GM23338 (cell line): ENCODE results near the gene PAQR6. TPM values are rescaled to one million over a fixed set of nuclear protein-coding genes. Genes with fewer than 3 reads are reported as not detected.
A peak's percentile ranks its signal among the peaks of the same experiment; 100 is the strongest.

ENCODE experiments used
- ATAC-seq: fragments of 200-7000 bp; cut with Tn5 transposase; 3 replicates; pipeline ENCODE4 v1.9.1; 2020
- DNase-seq: peaks from one replicate; pipeline ENCODE4 v3.0.0-alpha.2; 2015; ENCODE audit warnings: low spot score
- H2AFZ ChIP-seq: fragments of 200-600 bp; sonication (generic); 2 replicates; pipeline ENCODE4 v1.8.0; 2016; ENCODE audit warnings: antibody characterized with exemption, mild to moderate bottlenecking, moderate library complexity
- H3F3A ChIP-seq: fragments of 200-600 bp; sonication (generic); replicated peaks from 2 replicates; pipeline ENCODE4 v1.8.0; 2017; ENCODE audit warnings: antibody characterized with exemption, mixed run types, low read depth
- H3K27ac ChIP-seq: fragments of 200-600 bp; sonication (generic); 2 replicates; pipeline ENCODE4 v1.6.1; 2016; ENCODE audit warnings: low read depth
- H3K27me3 ChIP-seq: fragments of 200-600 bp; sonication (generic); 2 replicates; pipeline ENCODE4 v1.8.0; 2016; ENCODE audit warnings: mild to moderate bottlenecking, mixed run types, moderate library complexity; ENCODE audit not compliant: insufficient read depth
- H3K36me3 ChIP-seq: fragments of 200-600 bp; sonication (generic); 2 replicates; pipeline ENCODE4 v1.8.0; 2016; ENCODE audit warnings: mild to moderate bottlenecking; ENCODE audit not compliant: insufficient read depth
- H3K4me1 ChIP-seq: fragments of 200-600 bp; sonication (generic); 2 replicates; pipeline ENCODE4 v1.8.0; 2016; ENCODE audit warnings: mild to moderate bottlenecking, moderate library complexity; ENCODE audit not compliant: insufficient read depth
- H3K4me2 ChIP-seq: fragments of 200-600 bp; sonication (generic); 2 replicates; pipeline ENCODE4 v1.7.1; 2017; ENCODE audit warnings: mixed run types
- H3K4me3 ChIP-seq: fragments of 200-600 bp; sonication (generic); 2 replicates; pipeline ENCODE4 v1.6.1; 2016; ENCODE audit warnings: mixed run types
- H3K79me2 ChIP-seq: fragments of 200-600 bp; sonication (generic); replicated peaks from 2 replicates; pipeline ENCODE4 v1.8.0; 2017; ENCODE audit warnings: mild to moderate bottlenecking; ENCODE audit not compliant: insufficient read depth
- H3K9me2 ChIP-seq: fragments of 200-600 bp; sonication (generic); 2 replicates; pipeline ENCODE4 v1.8.0; 2017; ENCODE audit not compliant: insufficient read depth
- H4K20me1 ChIP-seq: fragments of 200-600 bp; sonication (generic); replicated peaks from 2 replicates; pipeline ENCODE4 v1.8.0; 2017; ENCODE audit warnings: mild to moderate bottlenecking; ENCODE audit not compliant: insufficient read depth
- H3K27ac Mint-ChIP-seq: 2 replicates; pipeline ENCODE4 v1.8.0; 2020; ENCODE audit warnings: inconsistent platforms, mild to moderate bottlenecking, moderate library complexity, mixed read lengths
- H3K27me3 Mint-ChIP-seq: 3 replicates; pipeline ENCODE4 v1.8.0; 2022; ENCODE audit warnings: low read depth, mild to moderate bottlenecking, moderate library complexity, mixed read lengths, inconsistent platforms; ENCODE audit not compliant: insufficient read depth, poor library complexity
- H3K36me3 Mint-ChIP-seq: 3 replicates; pipeline ENCODE4 v1.8.0; 2021; ENCODE audit warnings: low read depth, mild to moderate bottlenecking, inconsistent platforms, moderate library complexity, mixed read lengths
- H3K4me1 Mint-ChIP-seq: 3 replicates; pipeline ENCODE4 v1.8.0; 2020; ENCODE audit warnings: mild to moderate bottlenecking, inconsistent platforms, mixed read lengths
- H3K4me3 Mint-ChIP-seq: 3 replicates; pipeline ENCODE4 v1.8.0; 2021; ENCODE audit warnings: moderate library complexity, mild to moderate bottlenecking, inconsistent platforms, mixed read lengths
- H3K9me3 Mint-ChIP-seq: 3 replicates; pipeline ENCODE4 v1.8.0; 2020; ENCODE audit warnings: moderate library complexity, mild to moderate bottlenecking, inconsistent platforms, mixed read lengths
- CREB1 ChIP-seq: fragments of 250-450 bp; sonication (Bioruptor Pico); IDR thresholded peaks from 2 replicates; pipeline ENCODE4 v1.5.0; 2020; ENCODE audit warnings: low read depth, mild to moderate bottlenecking, moderate library complexity
- EZH2 ChIP-seq: fragments of 200-600 bp; sonication (generic); IDR thresholded peaks from one replicate; pipeline ENCODE4 v1.8.0; 2017; ENCODE audit warnings: antibody characterized with exemption, mild to moderate bottlenecking, low read depth; ENCODE audit not compliant: unreplicated experiment
- EZH2phosphoT487 ChIP-seq: fragments of 200-600 bp; sonication (generic); IDR thresholded peaks from one replicate; pipeline ENCODE4 v1.8.1; 2018; ENCODE audit warnings: antibody characterized with exemption; ENCODE audit not compliant: unreplicated experiment
- JUNB ChIP-seq: IDR thresholded peaks from one replicate; pipeline ENCODE4 v1.6.1; 2016; ENCODE audit warnings: antibody characterized with exemption; ENCODE audit not compliant: unreplicated experiment
- NANOG ChIP-seq: IDR thresholded peaks from 2 replicates; pipeline ENCODE4 v1.6.1; 2016; ENCODE audit warnings: antibody characterized with exemption, borderline replicate concordance
- POLR2AphosphoS5 ChIP-seq: IDR thresholded peaks from 2 replicates; pipeline ENCODE4 v1.6.1; 2016; ENCODE audit warnings: antibody characterized with exemption, low read depth
- STAT1 ChIP-seq: IDR thresholded peaks from one replicate; pipeline ENCODE4 v1.6.1; 2016; ENCODE audit warnings: antibody characterized with exemption; ENCODE audit not compliant: unreplicated experiment
- ZNF114 ChIP-seq: fragments of 250-450 bp; sonication (Bioruptor Pico); IDR thresholded peaks from 2 replicates; pipeline ENCODE4 v1.5.0; 2020; ENCODE audit warnings: mild to moderate bottlenecking, moderate library complexity
- ZNF331 ChIP-seq: fragments of 250-450 bp; sonication (Bioruptor Pico); IDR thresholded peaks from 2 replicates; pipeline ENCODE4 v1.5.0; 2020; ENCODE audit warnings: low read depth, mild to moderate bottlenecking, moderate library complexity
- polyA plus RNA-seq: library from polyadenylated mRNA; unstranded; fragments of >200 nt; fragmentation: Nextera tagmentation; extraction: Ambion mirVana; gene quantifications from 2 replicates; pipeline ENCODE4 v1.2.1, GENCODE V29; 2016
- total RNA-seq: library from RNA; depleted of rRNA; stranded (reverse); fragments of >200 nt; shearing (Covaris generic); gene quantifications from 2 replicates; pipeline ENCODE4 v1.2.3, GENCODE V29; 2014
- TF ChIP-seq, protein P1 (sequence below), 2 experiments: fragments of 200-600 bp in 1 of 2; sonication (generic) in 1 of 2; conservative IDR thresholded peaks; 2 replicates each; pipeline versions ENCODE4 v1.5.1 to v1.6.1; 2016 to 2017; ENCODE audit warnings: antibody characterized with exemption in 2 of 2, low read depth in 2 of 2, mild to moderate bottlenecking in 2 of 2, moderate library complexity in 1 of 2
- TF ChIP-seq, protein P2 (sequence below): IDR thresholded peaks from one replicate; pipeline ENCODE4 v1.6.1; 2018; ENCODE audit warnings: antibody characterized with exemption; ENCODE audit not compliant: unreplicated experiment
- TF ChIP-seq, protein P3 (sequence below): IDR thresholded peaks from 2 replicates; pipeline ENCODE4 v1.6.1; 2016; ENCODE audit warnings: antibody characterized with exemption
- TF ChIP-seq, protein P4 (sequence below): fragments of 250-450 bp; sonication (Bioruptor Pico); IDR thresholded peaks from 2 replicates; pipeline ENCODE4 v1.5.0; 2020; ENCODE audit warnings: mild to moderate bottlenecking, moderate library complexity

The PAQR6 gene
- total and polyA plus RNA-seq, 2 experiments from 2014 or later = 2.4 to 4.2 TPM

DNA sequence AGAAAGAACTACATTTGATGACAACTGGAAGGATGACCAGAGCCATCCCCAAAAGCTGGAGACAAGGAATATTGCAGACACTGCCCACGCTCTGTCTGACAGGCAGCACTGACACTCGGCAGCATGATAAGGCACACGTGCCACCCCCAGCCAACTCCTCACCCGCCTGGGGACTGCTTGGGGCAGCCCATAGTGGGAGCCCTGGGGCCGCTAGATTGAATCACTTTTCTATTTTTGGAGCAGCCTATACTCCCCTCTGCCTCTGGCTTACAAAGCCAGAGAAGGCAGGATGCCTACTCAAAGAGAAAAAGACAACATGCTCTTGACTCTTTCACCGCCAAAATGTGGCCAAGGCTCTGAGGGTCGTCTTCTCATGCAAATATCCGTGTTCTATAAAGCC is 33.4 kb upstream of the PAQR6 start (continued):
- TF ChIP-seq STAT1 (no peak), ZNF331 (CRISPR knock-in tag) (no peak), CREB1 (no peak), EZH2 (no peak), ZNF114 (CRISPR knock-in tag) (no peak), JUNB (no peak), EZH2phosphoT487 (no peak), NANOG (no peak), POLR2AphosphoS5 (no peak)
- TF ChIP-seq, protein P1, sequence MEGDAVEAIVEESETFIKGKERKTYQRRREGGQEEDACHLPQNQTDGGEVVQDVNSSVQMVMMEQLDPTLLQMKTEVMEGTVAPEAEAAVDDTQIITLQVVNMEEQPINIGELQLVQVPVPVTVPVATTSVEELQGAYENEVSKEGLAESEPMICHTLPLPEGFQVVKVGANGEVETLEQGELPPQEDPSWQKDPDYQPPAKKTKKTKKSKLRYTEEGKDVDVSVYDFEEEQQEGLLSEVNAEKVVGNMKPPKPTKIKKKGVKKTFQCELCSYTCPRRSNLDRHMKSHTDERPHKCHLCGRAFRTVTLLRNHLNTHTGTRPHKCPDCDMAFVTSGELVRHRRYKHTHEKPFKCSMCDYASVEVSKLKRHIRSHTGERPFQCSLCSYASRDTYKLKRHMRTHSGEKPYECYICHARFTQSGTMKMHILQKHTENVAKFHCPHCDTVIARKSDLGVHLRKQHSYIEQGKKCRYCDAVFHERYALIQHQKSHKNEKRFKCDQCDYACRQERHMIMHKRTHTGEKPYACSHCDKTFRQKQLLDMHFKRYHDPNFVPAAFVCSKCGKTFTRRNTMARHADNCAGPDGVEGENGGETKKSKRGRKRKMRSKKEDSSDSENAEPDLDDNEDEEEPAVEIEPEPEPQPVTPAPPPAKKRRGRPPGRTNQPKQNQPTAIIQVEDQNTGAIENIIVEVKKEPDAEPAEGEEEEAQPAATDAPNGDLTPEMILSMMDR (conservative IDR thresholded peaks at IDR 0.05; ENCODE audit: low read depth in 2 of 2) = no peak
- TF ChIP-seq, protein P2, sequence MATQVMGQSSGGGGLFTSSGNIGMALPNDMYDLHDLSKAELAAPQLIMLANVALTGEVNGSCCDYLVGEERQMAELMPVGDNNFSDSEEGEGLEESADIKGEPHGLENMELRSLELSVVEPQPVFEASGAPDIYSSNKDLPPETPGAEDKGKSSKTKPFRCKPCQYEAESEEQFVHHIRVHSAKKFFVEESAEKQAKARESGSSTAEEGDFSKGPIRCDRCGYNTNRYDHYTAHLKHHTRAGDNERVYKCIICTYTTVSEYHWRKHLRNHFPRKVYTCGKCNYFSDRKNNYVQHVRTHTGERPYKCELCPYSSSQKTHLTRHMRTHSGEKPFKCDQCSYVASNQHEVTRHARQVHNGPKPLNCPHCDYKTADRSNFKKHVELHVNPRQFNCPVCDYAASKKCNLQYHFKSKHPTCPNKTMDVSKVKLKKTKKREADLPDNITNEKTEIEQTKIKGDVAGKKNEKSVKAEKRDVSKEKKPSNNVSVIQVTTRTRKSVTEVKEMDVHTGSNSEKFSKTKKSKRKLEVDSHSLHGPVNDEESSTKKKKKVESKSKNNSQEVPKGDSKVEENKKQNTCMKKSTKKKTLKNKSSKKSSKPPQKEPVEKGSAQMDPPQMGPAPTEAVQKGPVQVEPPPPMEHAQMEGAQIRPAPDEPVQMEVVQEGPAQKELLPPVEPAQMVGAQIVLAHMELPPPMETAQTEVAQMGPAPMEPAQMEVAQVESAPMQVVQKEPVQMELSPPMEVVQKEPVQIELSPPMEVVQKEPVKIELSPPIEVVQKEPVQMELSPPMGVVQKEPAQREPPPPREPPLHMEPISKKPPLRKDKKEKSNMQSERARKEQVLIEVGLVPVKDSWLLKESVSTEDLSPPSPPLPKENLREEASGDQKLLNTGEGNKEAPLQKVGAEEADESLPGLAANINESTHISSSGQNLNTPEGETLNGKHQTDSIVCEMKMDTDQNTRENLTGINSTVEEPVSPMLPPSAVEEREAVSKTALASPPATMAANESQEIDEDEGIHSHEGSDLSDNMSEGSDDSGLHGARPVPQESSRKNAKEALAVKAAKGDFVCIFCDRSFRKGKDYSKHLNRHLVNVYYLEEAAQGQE = no peak
- TF ChIP-seq, protein P3, sequence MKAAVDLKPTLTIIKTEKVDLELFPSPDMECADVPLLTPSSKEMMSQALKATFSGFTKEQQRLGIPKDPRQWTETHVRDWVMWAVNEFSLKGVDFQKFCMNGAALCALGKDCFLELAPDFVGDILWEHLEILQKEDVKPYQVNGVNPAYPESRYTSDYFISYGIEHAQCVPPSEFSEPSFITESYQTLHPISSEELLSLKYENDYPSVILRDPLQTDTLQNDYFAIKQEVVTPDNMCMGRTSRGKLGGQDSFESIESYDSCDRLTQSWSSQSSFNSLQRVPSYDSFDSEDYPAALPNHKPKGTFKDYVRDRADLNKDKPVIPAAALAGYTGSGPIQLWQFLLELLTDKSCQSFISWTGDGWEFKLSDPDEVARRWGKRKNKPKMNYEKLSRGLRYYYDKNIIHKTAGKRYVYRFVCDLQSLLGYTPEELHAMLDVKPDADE = no peak

DNA sequence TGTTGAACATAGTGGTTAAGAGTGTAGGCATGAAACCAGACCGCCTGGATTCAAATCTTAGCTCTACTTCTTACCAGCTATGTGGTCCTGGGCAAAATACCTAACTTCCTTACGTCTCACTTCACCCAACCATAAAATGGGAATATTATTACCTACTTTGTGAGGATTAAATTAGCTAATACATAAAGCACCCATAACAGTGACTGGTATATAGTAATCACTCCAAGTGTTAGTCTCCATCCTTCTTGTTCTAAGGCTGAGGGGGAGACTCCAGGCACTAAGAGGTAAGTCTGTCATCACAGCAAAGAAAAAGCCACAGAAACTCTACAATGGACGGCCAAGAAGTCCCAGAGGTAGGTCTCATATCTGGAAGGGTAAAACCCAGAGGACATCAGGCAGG is 32.0 kb upstream of the PAQR6 start:
- Mint-ChIP-seq H3K4me3 (no peak overlapping the region), H3K27ac (no peak overlapping the region), H3K36me3 (peaks cover 41% of the 10 kb centered on the region), H3K27me3 (peaks cover 12% of the 10 kb centered on the region), H3K4me1 (peaks cover 19% of the 10 kb centered on the region), H3K9me3 (no peaks in the 10 kb centered on the region)
- H3K4me3 ChIP-seq = no peak overlapping the region
- ATAC-seq (no peak), DNase-seq (no peak)
- H3F3A ChIP-seq = peaks cover 32% of the 10 kb centered on the region; the same call in 1 of the 2 replicates
- 0 out of 2 replicates have a peak overlapping the region, but pooled peaks have one; percentile 21 for H3K27ac ChIP-seq
- no peak overlapping the region for H3K4me2 ChIP-seq
- peaks cover 16% of the 10 kb centered on the region for H3K4me1 ChIP-seq
- no peaks in the 10 kb centered on the region for H3K9me2 ChIP-seq
- peaks cover 45% of the 10 kb centered on the region for H3K79me2 ChIP-seq
- peaks cover 49% of the 10 kb centered on the region for H4K20me1 ChIP-seq
- no peaks in the 10 kb centered on the region for H3K27me3 ChIP-seq
- H2AFZ ChIP-seq = no peak overlapping the region
- H3K36me3 ChIP-seq = peaks cover 46% of the 10 kb centered on the region
- TF ChIP-seq NANOG = no peak
- no peak for TF ChIP-seq ZNF114 (CRISPR knock-in tag)
- TF ChIP-seq, protein P4, sequence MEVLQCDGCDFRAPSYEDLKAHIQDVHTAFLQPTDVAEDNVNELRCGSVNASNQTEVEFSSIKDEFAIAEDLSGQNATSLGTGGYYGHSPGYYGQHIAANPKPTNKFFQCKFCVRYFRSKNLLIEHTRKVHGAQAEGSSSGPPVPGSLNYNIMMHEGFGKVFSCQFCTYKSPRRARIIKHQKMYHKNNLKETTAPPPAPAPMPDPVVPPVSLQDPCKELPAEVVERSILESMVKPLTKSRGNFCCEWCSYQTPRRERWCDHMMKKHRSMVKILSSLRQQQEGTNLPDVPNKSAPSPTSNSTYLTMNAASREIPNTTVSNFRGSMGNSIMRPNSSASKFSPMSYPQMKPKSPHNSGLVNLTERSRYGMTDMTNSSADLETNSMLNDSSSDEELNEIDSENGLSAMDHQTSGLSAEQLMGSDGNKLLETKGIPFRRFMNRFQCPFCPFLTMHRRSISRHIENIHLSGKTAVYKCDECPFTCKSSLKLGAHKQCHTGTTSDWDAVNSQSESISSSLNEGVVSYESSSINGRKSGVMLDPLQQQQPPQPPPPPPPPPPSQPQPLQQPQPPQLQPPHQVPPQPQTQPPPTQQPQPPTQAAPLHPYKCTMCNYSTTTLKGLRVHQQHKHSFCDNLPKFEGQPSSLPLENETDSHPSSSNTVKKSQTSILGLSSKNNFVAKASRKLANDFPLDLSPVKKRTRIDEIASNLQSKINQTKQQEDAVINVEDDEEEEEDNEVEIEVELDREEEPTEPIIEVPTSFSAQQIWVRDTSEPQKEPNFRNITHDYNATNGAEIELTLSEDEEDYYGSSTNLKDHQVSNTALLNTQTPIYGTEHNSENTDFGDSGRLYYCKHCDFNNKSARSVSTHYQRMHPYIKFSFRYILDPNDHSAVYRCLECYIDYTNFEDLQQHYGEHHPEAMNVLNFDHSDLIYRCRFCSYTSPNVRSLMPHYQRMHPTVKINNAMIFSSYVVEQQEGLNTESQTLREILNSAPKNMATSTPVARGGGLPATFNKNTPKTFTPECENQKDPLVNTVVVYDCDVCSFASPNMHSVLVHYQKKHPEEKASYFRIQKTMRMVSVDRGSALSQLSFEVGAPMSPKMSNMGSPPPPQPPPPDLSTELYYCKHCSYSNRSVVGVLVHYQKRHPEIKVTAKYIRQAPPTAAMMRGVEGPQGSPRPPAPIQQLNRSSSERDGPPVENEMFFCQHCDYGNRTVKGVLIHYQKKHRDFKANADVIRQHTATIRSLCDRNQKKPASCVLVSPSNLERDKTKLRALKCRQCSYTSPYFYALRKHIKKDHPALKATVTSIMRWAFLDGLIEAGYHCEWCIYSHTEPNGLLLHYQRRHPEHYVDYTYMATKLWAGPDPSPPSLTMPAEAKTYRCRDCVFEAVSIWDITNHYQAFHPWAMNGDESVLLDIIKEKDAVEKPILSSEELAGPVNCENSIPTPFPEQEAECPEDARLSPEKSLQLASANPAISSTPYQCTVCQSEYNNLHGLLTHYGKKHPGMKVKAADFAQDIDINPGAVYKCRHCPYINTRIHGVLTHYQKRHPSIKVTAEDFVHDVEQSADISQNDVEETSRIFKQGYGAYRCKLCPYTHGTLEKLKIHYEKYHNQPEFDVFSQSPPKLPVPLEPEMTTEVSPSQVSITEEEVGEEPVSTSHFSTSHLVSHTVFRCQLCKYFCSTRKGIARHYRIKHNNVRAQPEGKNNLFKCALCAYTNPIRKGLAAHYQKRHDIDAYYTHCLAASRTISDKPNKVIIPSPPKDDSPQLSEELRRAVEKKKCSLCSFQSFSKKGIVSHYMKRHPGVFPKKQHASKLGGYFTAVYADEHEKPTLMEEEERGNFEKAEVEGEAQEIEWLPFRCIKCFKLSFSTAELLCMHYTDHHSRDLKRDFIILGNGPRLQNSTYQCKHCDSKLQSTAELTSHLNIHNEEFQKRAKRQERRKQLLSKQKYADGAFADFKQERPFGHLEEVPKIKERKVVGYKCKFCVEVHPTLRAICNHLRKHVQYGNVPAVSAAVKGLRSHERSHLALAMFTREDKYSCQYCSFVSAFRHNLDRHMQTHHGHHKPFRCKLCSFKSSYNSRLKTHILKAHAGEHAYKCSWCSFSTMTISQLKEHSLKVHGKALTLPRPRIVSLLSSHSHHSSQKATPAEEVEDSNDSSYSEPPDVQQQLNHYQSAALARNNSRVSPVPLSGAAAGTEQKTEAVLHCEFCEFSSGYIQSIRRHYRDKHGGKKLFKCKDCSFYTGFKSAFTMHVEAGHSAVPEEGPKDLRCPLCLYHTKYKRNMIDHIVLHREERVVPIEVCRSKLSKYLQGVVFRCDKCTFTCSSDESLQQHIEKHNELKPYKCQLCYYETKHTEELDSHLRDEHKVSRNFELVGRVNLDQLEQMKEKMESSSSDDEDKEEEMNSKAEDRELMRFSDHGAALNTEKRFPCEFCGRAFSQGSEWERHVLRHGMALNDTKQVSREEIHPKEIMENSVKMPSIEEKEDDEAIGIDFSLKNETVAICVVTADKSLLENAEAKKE (CRISPR knock-in tag) = no peak
